GM21825 (cell line): ENCODE measurements around the gene AUNIP.

Source experiments
- ATAC-seq: cut with Tn5 transposase; IDR thresholded peaks from one replicate; pipeline ENCODE4 v1.9.1; 2021; ENCODE audit warnings: mild to moderate bottlenecking, moderate library complexity; ENCODE audit not compliant: unreplicated experiment

AUNIP gene, protein sequence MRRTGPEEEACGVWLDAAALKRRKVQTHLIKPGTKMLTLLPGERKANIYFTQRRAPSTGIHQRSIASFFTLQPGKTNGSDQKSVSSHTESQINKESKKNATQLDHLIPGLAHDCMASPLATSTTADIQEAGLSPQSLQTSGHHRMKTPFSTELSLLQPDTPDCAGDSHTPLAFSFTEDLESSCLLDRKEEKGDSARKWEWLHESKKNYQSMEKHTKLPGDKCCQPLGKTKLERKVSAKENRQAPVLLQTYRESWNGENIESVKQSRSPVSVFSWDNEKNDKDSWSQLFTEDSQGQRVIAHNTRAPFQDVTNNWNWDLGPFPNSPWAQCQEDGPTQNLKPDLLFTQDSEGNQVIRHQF

DNA sequence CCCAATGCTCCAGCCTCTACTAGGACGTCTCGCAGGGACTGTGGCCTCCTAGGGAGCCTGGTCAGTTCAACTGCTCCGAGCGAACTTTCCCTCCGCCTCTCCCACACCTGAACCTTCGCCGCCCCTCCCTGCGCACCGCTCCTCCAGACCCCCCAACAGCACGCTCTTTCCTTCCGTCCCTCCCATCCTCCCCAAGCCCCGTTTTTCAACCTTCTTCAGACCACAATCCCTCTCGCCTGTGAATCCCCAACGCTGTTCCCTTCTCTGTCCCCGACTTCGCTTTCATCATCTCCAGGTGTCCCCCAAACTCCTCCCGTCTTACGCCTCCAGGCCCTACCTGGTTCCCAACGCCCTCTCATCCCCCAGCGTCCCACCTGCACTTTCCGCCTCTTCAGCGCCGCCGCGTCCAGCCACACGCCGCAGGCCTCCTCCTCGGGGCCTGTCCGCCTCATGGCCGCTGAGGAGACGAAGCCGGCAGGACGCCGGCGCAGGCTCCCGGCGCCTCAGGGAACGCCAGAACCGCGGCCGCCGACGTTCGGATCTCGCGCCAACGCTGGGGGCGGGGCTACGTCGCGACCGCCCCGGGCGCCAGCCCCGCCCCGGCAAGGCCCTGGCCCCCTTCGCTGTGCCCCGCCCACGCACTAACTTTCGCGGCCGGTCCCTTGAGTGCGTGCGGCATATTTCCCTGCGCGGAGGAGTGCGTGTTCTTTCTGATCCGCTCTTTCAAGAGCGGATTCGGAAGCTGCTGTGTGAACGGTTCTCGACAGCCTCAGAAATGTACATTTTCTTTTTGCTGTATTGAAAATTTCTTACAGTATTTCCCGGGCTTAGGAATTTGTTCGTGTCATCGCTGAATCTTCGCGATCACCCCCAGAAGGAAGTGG, at the start of gene AUNIP:
AUNIP (minus strand) TSS at position 552 of the 884 bp plus-strand sequence; CDS start at position 452, 100 bp downstream.
- ATAC-seq: peak; percentile 68

- ATAC-seq: no peak
Measured at GRCh38 chr1:25909040-25909439, 49.8 kb upstream of the AUNIP start.

DNA sequence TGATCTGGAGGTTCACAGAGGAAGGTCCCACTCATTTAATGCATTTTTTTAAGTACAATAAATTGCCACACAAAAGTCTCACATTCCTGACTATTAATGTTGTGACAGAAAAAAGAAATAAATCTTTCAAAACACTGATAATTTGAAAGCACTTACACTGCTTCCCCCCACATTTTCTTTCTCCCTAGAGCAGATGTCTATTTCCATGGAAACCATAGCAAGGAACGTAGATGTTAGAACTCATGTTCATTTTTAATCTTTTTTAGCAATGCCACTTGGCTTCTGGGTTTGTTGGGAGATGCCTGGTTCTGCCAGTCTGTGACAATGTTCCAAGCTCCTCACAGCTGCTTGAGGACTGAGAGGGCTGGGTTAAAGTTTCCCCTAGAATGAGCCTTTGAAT, 48.9 kb upstream of the AUNIP start:
- ATAC-seq: no peak

GRCh38 chr1:25907601-25908000, 48.3 kb upstream of the AUNIP start:
- ATAC-seq: no peak

- no peak for ATAC-seq
Measured at GRCh38 chr1:25906644-25907300, 47.5 kb upstream of the AUNIP start.

DNA sequence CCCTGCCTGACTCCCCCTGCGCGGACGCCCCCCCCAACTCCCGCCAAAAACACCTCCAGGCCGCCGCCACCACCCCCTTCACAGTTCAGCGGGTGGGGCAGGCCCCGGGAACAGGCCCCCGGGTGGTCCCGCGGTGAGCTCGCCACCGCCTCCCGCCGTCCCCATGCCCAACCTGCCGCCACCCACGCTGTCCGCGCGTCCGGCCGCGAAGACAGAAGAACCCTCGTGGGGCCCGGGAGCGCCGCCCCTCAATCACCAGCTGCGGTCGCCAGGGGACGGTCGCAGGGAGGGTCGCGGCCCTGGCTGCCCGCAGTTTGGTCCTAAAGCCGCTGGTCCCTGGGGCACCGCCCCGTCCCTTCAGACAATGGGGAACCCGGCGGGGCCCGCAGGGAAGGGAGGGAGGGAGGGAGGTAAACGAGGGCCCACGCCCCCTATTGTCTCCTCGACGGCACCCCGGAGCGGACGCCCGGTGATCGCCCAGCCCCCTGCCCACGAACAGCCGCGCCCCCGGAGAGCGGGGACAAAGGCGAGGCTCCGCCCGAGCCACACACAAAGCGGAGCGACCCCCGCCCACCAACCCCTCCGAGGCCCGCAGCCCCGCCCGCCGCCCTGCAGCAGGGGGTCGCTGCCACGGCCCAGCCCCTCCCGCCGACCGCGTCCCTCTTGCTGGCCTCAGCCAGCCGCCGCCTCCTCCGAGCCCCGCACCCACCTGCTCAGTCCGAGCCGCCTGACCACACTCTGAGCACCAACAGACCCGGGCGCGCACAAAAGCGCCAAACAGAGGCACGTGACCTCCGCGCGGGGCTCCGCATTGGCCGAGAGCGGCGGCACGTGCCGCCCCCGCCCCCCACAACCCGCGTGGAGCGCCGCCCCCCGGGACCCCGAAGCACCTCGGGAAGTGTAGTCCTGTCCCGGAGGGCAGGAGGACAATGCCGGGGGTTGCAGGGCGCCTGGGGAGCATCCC, 46.7 kb upstream of the AUNIP start, which contains the start of gene STMN1:
STMN1 (minus strand) TSS at position 740 of the 964 bp plus-strand sequence. CDS start 1,743 bp downstream, outside the sequence.
- peak; percentile 51 for ATAC-seq

DNA sequence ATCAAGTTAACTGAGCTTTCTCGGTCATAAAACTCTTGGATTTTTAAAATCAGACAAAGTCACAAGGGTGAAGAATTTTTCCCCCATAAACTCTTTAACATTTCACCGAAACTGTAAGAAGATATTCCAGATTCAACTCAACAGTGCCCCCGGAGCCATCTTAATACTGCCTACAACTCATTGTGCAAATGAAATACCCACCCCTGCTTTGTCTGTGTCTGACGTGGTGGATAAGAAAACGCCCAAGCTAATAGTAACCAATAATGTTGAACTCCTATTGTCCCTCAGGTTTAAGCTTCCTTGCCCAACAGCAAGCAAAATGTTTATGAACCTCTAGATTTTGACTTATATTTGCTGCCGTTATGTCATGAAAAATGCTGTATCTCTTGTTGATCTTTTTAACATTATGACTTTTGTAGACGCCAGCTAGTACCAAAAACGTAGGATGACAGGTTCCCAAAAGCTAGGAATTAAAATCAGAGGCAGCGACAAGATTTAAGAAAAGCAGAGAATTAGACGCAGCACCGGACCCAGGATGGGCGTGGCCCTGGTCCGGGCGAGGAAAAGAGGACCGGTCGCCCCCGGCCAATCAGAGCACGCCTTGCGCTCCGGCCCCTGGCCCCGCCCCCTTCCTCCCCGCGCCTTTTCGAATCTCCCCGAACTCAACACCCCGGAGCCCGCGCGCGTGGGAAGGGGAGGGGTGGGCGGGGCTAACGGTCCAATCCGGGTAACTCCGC, 45.9 kb upstream of the AUNIP start:
- peak; percentile 82 for ATAC-seq

GRCh38 chr1:25903986-25904385, 44.7 kb upstream of the AUNIP start:
- ATAC-seq: no peak

- ATAC-seq: no peak
Measured at GRCh38 chr1:25902462-25902861, 43.2 kb upstream of the AUNIP start.

DNA sequence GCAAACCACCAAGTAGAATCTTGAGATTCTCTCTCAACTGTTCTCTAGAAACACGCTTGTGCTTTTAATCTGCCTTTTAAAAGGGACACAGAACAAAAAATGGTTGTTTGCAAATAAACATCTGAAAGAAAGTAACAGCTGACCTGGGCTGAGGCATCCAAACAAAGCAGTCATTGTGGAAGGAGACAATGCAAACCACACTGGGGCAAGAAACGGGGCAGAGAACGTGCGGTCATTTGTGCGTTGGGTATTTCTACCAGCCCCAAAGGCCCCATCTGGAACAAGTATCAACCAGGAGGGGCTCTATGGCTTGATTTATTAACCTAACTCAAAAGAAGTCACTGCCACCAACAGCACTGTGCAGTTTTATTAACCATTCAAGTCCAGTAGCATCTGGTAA, 41.0 kb upstream of the AUNIP start:
- no peak for ATAC-seq

DNA sequence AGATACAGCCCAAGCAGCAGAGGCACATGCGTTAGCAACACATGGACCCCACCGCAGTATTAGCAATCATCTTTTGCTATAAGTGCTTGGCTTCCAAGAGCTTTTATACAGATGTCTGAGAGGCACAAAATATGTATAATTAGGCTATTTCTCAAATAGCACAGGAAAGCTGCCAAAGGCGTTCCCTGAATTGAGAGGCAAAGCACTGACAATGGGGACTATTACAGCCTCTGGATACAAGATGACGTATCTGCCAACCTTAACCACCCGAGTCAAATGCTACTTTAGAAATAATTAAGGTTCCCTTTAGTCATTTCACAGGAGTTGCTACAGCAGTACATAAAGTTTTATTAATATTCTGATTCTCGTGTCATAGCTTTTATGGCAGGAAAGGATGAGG, 40.5 kb upstream of the AUNIP start:
- ATAC-seq: no peak

DNA sequence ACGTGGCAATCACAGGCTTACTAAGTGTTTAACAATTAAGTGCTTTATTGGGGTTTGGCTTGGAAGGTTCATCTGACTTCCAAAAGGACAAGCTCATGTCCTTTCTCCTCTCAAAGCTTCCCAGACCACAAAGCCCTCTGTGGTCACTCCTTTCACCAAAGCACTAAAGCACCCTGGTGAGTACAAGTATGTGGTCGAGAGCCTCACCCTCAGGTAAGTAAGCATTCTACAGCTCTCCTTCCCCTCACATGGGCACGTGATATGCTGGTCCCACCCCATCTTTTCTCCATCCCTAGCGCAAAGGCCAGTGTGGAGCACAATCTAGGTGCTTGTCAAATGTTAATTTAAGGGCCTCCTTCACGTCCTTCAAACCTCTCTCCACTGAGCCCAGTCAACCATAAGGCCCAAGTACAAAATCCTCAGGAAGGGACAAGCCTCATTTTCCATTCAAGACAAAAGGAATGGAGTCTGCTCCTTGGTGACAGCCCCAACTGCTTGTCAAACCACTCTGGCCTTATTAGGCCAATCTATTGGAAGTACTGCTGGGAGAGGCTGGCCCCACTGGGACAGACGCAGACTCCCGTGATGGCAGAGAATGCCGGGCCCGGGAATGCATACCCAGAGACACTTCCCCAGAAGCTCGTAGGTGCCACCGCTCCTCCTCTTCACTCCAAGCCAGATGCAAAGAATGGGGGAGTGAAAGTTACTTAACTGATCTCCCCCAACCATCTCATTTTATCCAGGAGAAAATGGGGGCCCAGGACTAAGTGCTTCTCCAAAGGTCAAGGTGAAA, 39.2 kb upstream of the AUNIP start:
- ATAC-seq: no peak

GRCh38 chr1:25897754-25898153, 38.5 kb upstream of the AUNIP start:
- ATAC-seq: no peak

- ATAC-seq: no peak
Measured at GRCh38 chr1:25896266-25896665, 37.0 kb upstream of the AUNIP start.

DNA sequence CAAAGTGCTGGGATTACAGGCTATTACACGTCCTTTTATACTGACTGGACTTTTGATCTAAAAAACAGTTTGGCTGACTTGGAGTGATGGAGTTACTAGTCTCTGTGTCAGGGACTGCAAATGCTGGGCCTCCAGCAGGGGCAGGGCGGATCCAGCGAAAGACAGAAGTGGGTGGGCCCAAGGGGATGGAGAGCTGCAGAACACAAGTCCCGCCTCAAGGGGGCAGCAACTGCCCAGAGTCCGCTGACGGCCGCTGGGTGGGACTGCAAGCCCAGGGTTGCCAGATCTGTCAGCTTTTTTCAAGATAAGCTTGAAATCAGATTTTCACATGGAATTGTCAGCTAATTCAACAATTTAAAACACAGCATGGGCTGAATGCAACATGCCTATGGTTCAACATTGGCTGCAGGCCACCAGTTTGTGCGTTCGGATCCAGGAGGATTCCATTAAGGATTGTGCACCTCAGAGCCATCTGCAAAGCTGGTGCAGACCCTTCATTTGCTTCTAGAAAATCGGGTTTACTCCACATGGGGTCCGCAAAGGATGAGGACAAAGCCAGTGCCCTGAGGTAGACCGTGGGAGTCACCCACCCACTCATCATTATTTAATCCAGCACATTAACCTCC, 36.2 kb upstream of the AUNIP start:
- ATAC-seq: peak; percentile 88

GRCh38 chr1:25893116-25893515, 33.9 kb upstream of the AUNIP start:
- no peak for ATAC-seq

- no peak for ATAC-seq
Measured at GRCh38 chr1:25891606-25892005, 32.3 kb upstream of the AUNIP start.
